Measurements from ENCODE around the gene CDC14A. TPM values are rescaled to one million over a fixed set of nuclear protein-coding genes. Genes with fewer than 3 reads are reported as not detected.

Gene CDC14A
- total and polyA plus RNA-seq, 2 of the 8 experiments (the other 6 are each of a cell fraction or from before 2014, with no cell fraction given): 3.2 to 8.9 TPM

GRCh38 chr1:100353071-100353801 lies 930 bp downstream of the CDC14A start (continued):
- TF ChIP-seq CHD7 (IDR thresholded peaks at IDR 0.05; ENCODE audit: insufficient replicate concordance, low read length): no peak
- no peak for TF ChIP-seq RXRA (IDR thresholded peaks at IDR 0.05; ENCODE audit: insufficient read depth, low read depth, low read length)
- no peak for TF ChIP-seq SRF (IDR thresholded peaks at IDR 0.05; ENCODE audit: low read depth, low read length)
- TF ChIP-seq RBBP5 (IDR thresholded peaks at IDR 0.05; ENCODE audit: borderline replicate concordance, low read depth, low read length): no peak
- no peak for TF ChIP-seq SP1 (IDR thresholded peaks at IDR 0.05; ENCODE audit: low read depth, low read length)
- no peak for TF ChIP-seq ATF3 (IDR thresholded peaks at IDR 0.05; ENCODE audit: insufficient read depth, low read depth, low read length)
- TF ChIP-seq MAFK (IDR thresholded peaks at IDR 0.05; ENCODE audit: low read depth, low read length): no peak
- TF ChIP-seq EZH2 (IDR thresholded peaks at IDR 0.05; ENCODE audit: low read depth, low read length, severe bottlenecking): no peak
- no peak for TF ChIP-seq RFX5 (IDR thresholded peaks at IDR 0.05; ENCODE audit: borderline replicate concordance, low read depth, low read length)
- no peak for TF ChIP-seq JUND (IDR thresholded peaks at IDR 0.05; ENCODE audit: low read length)

Measured in H1 (cell line).